Measurements from ENCODE around the gene SH3RF3. TPM values are rescaled to one million over a fixed set of nuclear protein-coding genes. Genes with fewer than 3 reads are reported as not detected.

Gene SH3RF3
- total RNA-seq, 3 donors from 2014 or later: 3.2 to 5.6 (median 4.6) TPM

GRCh38 chr2:109210431-109211200, 81.6 kb downstream of the SH3RF3 start:
- no peaks in the 10 kb centered on the region for H3K27me3 ChIP-seq
- no peaks in the 10 kb centered on the region for H3K9me3 ChIP-seq
- H3K27ac ChIP-seq: no peak overlapping the region
- peaks cover 0 to 4% of the 10 kb centered on the region in 2 donors for H3K4me1 ChIP-seq
- no peak overlapping the region for H3K4me3 ChIP-seq
- DNase-seq (ENCODE audit: low spot score in 2 of 2): no peak
- H3K36me3 ChIP-seq: no peaks in the 10 kb centered on the region
- intact Hi-C loops (cut with DNase I; ENCODE audit: low total_unique reads): no loop called here
- no peak for TF ChIP-seq POLR2A (IDR thresholded peaks at IDR 0.05)
- TF ChIP-seq CTCF (IDR thresholded peaks at IDR 0.05): no peak
- no peak for TF ChIP-seq POLR2AphosphoS5 (IDR thresholded peaks at IDR 0.05)

- H3K36me3 ChIP-seq: no peaks in the 10 kb centered on the region
- no peak for DNase-seq (ENCODE audit: low spot score in 2 of 2)
- no peak overlapping the region for H3K27ac ChIP-seq
- intact Hi-C loops (cut with DNase I; ENCODE audit: low total_unique reads): no loop called here
- H3K4me3 ChIP-seq: no peak overlapping the region
- H3K9me3 ChIP-seq: no peaks in the 10 kb centered on the region
- TF ChIP-seq POLR2A (IDR thresholded peaks at IDR 0.05): no peak
- no peak for TF ChIP-seq POLR2AphosphoS5 (IDR thresholded peaks at IDR 0.05)
- no peak for TF ChIP-seq CTCF (IDR thresholded peaks at IDR 0.05)
- peaks cover 0 to 4% of the 10 kb centered on the region in 2 donors for H3K4me1 ChIP-seq
- no peaks in the 10 kb centered on the region for H3K27me3 ChIP-seq
These were observed 82.3 kb downstream of the SH3RF3 start for GRCh38 chr2:109211315-109211714.

GRCh38 chr2:109212836-109213563, 84.0 kb downstream of the SH3RF3 start:
- intact Hi-C loops (cut with DNase I; ENCODE audit: low total_unique reads): loop anchor here (2.0 kb wide), 1 partner anchor 22 kb away; no protein-coding TSS in a partner anchor
- no peak for DNase-seq (ENCODE audit: low spot score in 2 of 2)
- Histone ChIP-seq H3K27ac (no peak overlapping the region), H3K4me1 (peaks cover 0 to 4% of the 10 kb centered on the region in 2 donors), H3K4me3 (no peak overlapping the region), H3K36me3 (no peaks in the 10 kb centered on the region), H3K9me3 (no peaks in the 10 kb centered on the region), H3K27me3 (no peaks in the 10 kb centered on the region)
- TF ChIP-seq POLR2A (IDR thresholded peaks at IDR 0.05) (no peak), CTCF (IDR thresholded peaks at IDR 0.05) (no peak), POLR2AphosphoS5 (IDR thresholded peaks at IDR 0.05) (no peak)

GRCh38 chr2:109213646-109214433, 84.8 kb downstream of the SH3RF3 start:
- Histone ChIP-seq H3K36me3 (no peaks in the 10 kb centered on the region), H3K9me3 (no peaks in the 10 kb centered on the region), H3K27me3 (no peaks in the 10 kb centered on the region), H3K4me1 (peaks cover 0 to 4% of the 10 kb centered on the region in 2 donors), H3K4me3 (no peak overlapping the region), H3K27ac (no peak overlapping the region)
- intact Hi-C loops (cut with DNase I; ENCODE audit: low total_unique reads): loop anchor here (2.0 kb wide), 1 partner anchor 21 kb away; no protein-coding TSS in a partner anchor
- TF ChIP-seq POLR2A (IDR thresholded peaks at IDR 0.05): no peak
- no peak for TF ChIP-seq CTCF (IDR thresholded peaks at IDR 0.05)
- TF ChIP-seq POLR2AphosphoS5 (IDR thresholded peaks at IDR 0.05): no peak
- DNase-seq (ENCODE audit: low spot score in 2 of 2): no peak

Measured in breast epithelium (tissue), 4 donors.